IPS-18c (cell line): ENCODE data around the gene COL6A3.
"Not testable (repeated sequence)": the region's sequence is repeated elsewhere in the genome, so short reads cannot be mapped to it uniquely, and the experiment has no call there.

Experiments
- H3K4me3 ChIP-seq: 2 replicates; pipeline ENCODE4 v1.7.0; 2013; ENCODE audit warnings: low read depth, mild to moderate bottlenecking, low read length, moderate library complexity; ENCODE audit not compliant: insufficient read depth
- H3K9me3 ChIP-seq: one replicate; pipeline ENCODE4 v1.6.1; 2013; ENCODE audit warnings: mild to moderate bottlenecking, low read length, moderate library complexity; ENCODE audit not compliant: control insufficient read depth, insufficient read depth

Gene COL6A3

DNA sequence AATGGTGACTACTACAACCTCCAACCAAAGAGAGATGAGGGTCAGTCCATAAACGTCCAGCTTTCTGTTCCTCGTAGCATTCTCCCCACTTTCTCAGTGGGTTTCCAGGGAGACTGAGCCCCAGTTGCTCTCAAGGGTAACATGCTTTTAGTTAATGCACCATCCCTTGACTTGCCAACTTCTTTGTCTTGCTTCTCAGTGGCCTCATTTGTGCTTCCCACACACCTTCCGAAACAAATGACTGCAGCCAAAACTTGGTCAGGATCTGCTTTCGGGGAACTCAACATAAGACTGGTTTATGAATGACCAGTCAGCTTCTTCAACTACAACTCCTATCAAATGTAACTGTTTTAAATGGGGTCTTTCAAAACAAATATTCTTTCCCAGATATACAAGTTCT is 94.1 kb downstream of the COL6A3 start:
- Histone ChIP-seq H3K9me3 (peaks cover 3% of the 10 kb centered on the region), H3K4me3 (no peak overlapping the region)

DNA sequence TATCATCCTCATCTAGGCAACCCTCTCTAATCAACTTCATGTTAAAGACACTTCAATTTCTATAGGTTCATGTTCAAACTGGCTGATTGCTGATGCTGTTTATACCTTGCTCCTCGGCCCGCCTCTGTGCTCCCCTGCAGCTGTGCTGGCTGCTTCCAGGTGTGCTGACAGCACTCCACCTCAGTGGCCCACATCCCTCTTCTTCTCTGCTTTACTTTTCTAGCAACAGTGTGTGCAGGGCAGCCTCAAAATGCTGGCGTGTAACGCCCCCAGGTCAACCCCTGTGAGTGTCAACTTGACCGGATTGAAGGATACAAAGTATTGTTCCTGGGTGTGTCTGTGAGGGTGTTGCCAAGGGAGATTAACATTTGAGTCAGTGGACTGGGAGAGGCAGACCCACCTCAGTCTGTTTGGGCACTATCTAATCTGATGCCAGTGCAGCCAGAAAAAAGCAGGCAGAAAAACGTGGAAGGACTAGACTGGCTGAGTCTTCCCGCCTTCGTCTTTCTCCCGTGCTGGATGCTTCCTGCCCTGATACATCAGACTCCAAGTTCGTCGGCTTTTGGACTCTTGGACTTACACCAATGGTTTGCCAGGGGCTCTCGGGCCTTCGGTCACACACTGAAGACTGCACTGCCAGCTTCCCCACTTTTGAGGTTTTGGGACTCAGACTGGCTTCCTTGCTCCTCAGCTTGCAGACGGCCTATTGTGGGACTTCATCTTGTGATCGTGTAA is 94.7 kb downstream of the COL6A3 start:
- H3K4me3 ChIP-seq = no peak overlapping the region
- H3K9me3 ChIP-seq = peaks cover 3% of the 10 kb centered on the region

DNA sequence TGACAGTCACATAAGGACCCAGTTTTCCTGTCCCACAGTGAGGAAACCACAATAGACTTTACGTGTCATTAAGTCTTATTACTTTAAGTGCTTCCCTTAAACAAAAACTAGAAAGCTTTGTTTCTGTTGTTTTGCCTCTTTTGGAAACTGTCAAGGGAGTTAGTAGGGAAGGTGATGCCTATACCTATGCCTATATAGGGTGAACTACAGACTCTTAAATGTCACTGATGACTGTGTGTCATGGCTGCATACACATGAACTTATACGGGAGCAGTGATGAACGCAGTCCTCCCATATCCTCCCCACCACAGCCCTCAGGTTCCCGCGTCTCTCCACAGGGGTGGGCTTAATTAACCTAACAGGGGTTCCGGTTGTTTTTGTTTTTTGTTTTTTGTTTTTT is 97.6 kb downstream of the COL6A3 start:
- Histone ChIP-seq H3K9me3 (peaks cover 3% of the 10 kb centered on the region), H3K4me3 (no peak overlapping the region)

DNA sequence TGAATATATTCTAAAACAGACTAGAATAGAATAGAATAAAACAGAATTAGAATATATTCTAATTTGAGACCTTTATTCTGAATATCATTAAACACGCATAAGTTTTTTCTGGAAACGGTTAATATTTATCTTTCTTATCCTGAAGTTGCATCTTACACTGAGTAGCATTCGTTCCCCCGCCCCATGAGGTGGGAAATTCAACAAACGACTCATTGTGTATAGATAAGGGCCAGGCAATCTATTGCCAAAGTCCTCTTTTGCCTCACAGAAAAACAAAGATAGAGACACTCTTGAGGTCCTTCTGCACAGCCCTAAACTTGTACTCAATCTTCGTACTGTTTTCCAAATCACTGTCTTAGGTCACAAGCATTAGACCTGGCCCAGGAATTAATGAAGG is 98.1 kb downstream of the COL6A3 start:
- H3K9me3 ChIP-seq = peaks cover 3% of the 10 kb centered on the region
- no peak overlapping the region for H3K4me3 ChIP-seq

- H3K9me3 ChIP-seq = peaks cover 3% of the 10 kb centered on the region
These were observed 98.7 kb downstream of the COL6A3 start for GRCh38 chr2:237315170-237315828.

GRCh38 chr2:237314681-237315080 is 99.3 kb downstream of the COL6A3 start:
- Histone ChIP-seq H3K4me3 (no peak overlapping the region), H3K9me3 (peaks cover 3% of the 10 kb centered on the region)

More at GRCh38 chr2:237315170-237315828, 98.7 kb downstream of the COL6A3 start:
- H3K4me3 ChIP-seq = no peak overlapping the region

- Histone ChIP-seq H3K9me3 (peaks cover 3% of the 10 kb centered on the region), H3K4me3 (no peak overlapping the region)
These were observed 99.8 kb downstream of the COL6A3 start for GRCh38 chr2:237314198-237314597.

DNA sequence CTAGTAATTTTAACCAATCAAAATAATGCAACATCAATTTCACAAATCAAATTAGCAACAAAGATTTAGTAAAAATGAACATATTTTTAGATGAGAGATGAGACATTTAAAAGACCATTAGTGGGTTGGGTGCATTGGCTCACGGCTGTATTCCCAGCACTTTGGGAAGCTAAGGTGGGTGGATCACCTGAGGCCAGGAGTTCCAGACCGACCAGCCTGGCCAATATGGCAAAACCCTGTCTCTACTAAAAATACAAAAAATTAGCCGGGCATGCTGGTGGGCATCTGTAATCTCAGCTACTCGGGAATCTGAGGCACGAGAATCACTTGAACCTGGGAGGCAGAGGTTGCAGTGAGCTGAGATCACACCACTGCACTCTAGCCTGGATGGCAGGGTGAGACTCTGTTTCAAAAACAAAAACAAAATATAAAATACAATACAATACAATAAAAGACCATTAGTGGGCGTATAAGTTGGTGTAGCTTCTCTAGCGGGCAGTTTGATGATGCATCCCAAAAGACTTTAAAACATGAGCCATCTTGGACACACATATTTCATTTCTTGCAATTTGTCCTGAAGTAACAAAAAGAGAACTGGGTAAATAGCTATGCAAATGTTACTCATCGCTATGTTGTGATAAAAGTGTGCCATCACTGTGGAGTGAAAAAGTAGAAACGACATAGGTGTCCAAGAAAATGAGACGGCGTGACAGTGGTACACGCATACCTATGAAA is 101.8 kb downstream of the COL6A3 start:
- H3K4me3 ChIP-seq = no peak overlapping the region
- no peaks in the 10 kb centered on the region for H3K9me3 ChIP-seq

DNA sequence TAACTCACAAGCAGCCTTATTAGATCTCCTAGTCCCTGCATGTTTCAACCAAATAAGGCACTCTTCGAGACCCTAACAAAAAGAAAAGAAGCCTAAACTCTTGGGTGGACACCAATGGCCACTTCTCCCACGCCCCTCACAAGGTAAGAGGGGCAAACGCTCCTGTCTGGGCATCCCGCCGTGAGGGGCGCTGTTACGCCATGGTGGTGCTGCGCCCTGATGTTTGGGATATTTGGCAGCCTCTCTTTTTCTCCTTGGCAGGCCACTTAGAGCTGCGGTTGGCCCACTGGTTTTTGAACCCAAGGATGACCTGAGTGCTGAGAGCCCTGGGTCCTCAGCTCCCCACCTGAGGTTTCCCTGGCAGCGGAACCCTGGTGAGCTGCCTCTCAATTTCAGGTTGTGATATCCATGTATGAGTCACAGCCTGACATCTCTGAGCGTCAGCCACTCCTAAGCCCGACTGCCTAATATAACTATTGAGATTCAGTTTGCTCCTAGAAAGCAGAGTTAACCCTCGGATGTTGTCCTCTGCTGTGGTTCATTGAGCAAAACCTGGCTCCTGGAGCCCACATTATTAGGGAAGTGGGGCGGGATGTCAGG is 103.3 kb downstream of the COL6A3 start:
- H3K4me3 ChIP-seq = no peak overlapping the region
- H3K9me3 ChIP-seq = no peaks in the 10 kb centered on the region

- Histone ChIP-seq H3K4me3 (no peak overlapping the region), H3K9me3 (no peaks in the 10 kb centered on the region)
These were observed 104.5 kb downstream of the COL6A3 start for GRCh38 chr2:237309416-237309815.

GRCh38 chr2:237309011-237309410 is 105.0 kb downstream of the COL6A3 start:
- no peak overlapping the region for H3K4me3 ChIP-seq
- H3K9me3 ChIP-seq = no peaks in the 10 kb centered on the region

GRCh38 chr2:237307474-237307873 is 106.5 kb downstream of the COL6A3 start:
- Histone ChIP-seq H3K4me3 (no peak overlapping the region), H3K9me3 (peaks cover 5% of the 10 kb centered on the region)

DNA sequence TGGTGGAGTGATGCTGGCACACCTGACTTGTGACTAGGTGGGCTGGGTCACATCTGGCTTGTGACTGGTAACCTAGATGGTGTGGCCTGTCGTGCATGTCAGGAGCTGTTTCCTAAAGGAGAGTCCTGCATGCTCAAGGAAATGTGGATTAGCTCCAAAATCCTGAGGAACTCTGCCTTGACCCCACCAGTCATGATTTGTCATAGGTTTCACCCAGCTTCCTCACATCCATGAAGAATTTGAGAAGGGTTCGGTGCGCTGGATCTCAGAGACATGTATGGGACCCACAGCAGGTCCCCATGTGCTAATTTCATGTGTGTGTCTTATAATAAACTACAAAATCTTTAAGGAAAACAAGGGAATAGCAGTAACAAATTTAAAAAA is 107.2 kb downstream of the COL6A3 start:
- H3K4me3 ChIP-seq = no peak overlapping the region
- H3K9me3 ChIP-seq = peaks cover 5% of the 10 kb centered on the region

DNA sequence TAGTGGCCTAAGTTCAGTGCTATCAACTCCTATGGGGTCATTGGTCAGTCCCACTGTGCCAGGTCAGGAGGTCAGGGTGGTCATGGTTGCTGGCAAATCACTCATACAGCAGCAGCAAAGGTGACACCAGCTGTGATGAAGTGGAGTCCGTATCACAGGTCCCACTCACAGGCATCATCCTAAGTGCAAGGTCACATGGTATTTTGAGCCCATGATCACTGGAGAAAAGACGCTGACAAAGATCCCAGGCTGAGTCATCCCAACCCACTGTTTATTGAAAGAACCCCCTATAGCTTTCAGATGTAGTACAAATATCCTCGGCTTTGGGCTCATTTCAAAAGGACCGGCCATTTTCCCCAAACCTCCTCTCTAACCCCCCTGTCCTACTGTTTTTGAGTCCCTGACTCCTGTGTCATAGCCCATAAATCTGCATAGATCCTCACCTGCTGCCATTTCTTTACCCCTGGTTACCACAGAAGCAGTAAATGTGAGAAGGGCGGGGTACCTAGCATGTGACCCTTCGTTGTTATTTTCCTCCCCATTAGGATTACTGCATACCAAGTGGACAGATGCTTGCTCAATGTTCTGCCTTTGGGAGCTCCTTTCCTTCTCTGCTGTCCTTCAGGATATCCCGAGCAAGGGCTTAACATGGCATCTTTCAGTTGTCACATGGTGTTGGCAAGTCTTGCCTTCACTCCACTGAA is 107.7 kb downstream of the COL6A3 start:
- Histone ChIP-seq H3K4me3 (no peak overlapping the region), H3K9me3 (peaks cover 5% of the 10 kb centered on the region)

DNA sequence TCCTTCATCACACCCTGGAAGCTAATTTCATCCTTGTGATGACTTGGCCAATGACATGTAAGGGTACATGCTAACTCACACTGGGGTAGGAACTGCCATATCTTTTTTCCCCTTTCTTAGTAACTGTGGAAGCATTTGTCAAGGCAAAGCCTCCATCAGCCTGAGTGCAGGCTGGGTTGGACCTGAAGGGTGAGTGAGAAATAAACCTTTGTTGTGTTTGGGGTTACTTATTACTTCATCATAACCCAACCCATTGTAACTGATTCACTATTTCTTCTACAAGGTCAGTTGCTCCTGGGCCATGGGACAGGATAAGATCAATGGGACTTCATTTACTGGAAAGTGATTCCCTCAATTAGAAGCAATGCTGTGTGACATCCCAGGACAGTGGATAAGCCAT is 108.4 kb downstream of the COL6A3 start:
- H3K4me3 ChIP-seq = no peak overlapping the region
- H3K9me3 ChIP-seq = peaks cover 5% of the 10 kb centered on the region

- H3K9me3 ChIP-seq = peaks cover 5% of the 10 kb centered on the region
- H3K4me3 ChIP-seq = no peak overlapping the region
These were observed 109.0 kb downstream of the COL6A3 start for GRCh38 chr2:237304763-237305514.

- not testable (repeated sequence) for H3K4me3 ChIP-seq, H3K9me3 ChIP-seq
These were observed 110.7 kb downstream of the COL6A3 start for GRCh38 chr2:237303244-237303643.
